Fibroblast of lung (primary cell): ENCODE data around the gene FDX1. TPM values are rescaled to one million over a fixed set of nuclear protein-coding genes. Genes with fewer than 3 reads are reported as not detected.
A peak's percentile ranks its signal among the peaks of the same experiment; 100 is the strongest.

ENCODE experiments used
- DNase-seq, 2 donors: peaks; one replicate each; pipeline versions ENCODE4 v3.0.0 to v3.0.0-alpha.2; 2010; ENCODE audit warnings: low read depth in 2 of 2
- H2AFZ ChIP-seq: 2 replicates; pipeline ENCODE4 v1.5.1; 2012; ENCODE audit warnings: low read length, control low read depth, inconsistent platforms
- H3K27ac ChIP-seq: 2 replicates; pipeline ENCODE4 v1.5.1; 2011; ENCODE audit warnings: low read length, control low read depth; ENCODE audit not compliant: insufficient read depth
- H3K27me3 ChIP-seq: 2 replicates; pipeline ENCODE4 v1.5.1; 2011; ENCODE audit warnings: mild to moderate bottlenecking, low read length; ENCODE audit not compliant: control insufficient read depth, insufficient read depth
- H3K36me3 ChIP-seq: 2 replicates; pipeline ENCODE4 v1.5.1; 2011; ENCODE audit warnings: low read length; ENCODE audit not compliant: control insufficient read depth, insufficient read depth
- H3K4me1 ChIP-seq: 2 replicates; pipeline ENCODE4 v1.5.1; 2011; ENCODE audit warnings: low read length; ENCODE audit not compliant: control insufficient read depth, insufficient read depth; ENCODE audit errors: extremely low read depth
- H3K4me2 ChIP-seq: 2 replicates; pipeline ENCODE4 v1.5.1; 2011; ENCODE audit warnings: low read length, control low read depth; ENCODE audit not compliant: insufficient read depth; ENCODE audit errors: extremely low read depth
- H3K4me3 ChIP-seq, 4 experiments: fragments of 200-600 bp in 1 of 4; sonication (generic) in 1 of 4; replicated peaks in 1 of 4; 2 replicates each; pipeline ENCODE4 v1.5.1; 2011 to 2016; ENCODE audit warnings: low read length in 4 of 4, low read depth in 3 of 4, mild to moderate bottlenecking in 3 of 4, control low read depth in 2 of 4, inconsistent platforms in 1 of 4, mixed read lengths in 1 of 4; ENCODE audit not compliant: insufficient read depth in 1 of 4; ENCODE audit errors: control extremely low read depth in 1 of 4
- H3K79me2 ChIP-seq: 2 replicates; pipeline ENCODE4 v1.5.1; 2012; ENCODE audit warnings: mild to moderate bottlenecking, low read length, inconsistent platforms; ENCODE audit not compliant: control insufficient read depth, insufficient read depth
- H3K9ac ChIP-seq: 2 replicates; pipeline ENCODE4 v1.5.1; 2011; ENCODE audit warnings: mild to moderate bottlenecking, low read length, control low read depth; ENCODE audit not compliant: insufficient read depth
- H3K9me3 ChIP-seq: 2 replicates; pipeline ENCODE4 v1.5.1; 2012; ENCODE audit warnings: low read depth, low read length; ENCODE audit not compliant: control insufficient read depth, insufficient read depth
- H4K20me1 ChIP-seq: 2 replicates; pipeline ENCODE4 v1.5.1; 2011; ENCODE audit warnings: low read length; ENCODE audit not compliant: control insufficient read depth, insufficient read depth; ENCODE audit errors: extremely low read depth
- CTCF ChIP-seq, 2 donors: IDR thresholded peaks in 1 of 2; conservative IDR thresholded peaks in 1 of 2; 1 replicate in 1 of 2; 2 replicates in 1 of 2; pipeline ENCODE4 v1.5.1; 2011 to 2012; ENCODE audit warnings: low read length in 2 of 2, control low read depth in 1 of 2, inconsistent platforms in 1 of 2, low read depth in 1 of 2, mild to moderate bottlenecking in 1 of 2
- EZH2 ChIP-seq: IDR thresholded peaks from 2 replicates; pipeline ENCODE4 v1.5.1; 2012; ENCODE audit warnings: low read length, control low read depth, mild to moderate bottlenecking; ENCODE audit errors: missing control alignments
- polyA plus RNA-seq, 2 donors: library from polyadenylated mRNA; depleted of rRNA in 1 of 2; stranded (reverse) in 1 of 2; unstranded in 1 of 2; fragments of >200 nt; gene quantifications; 2 replicates each; pipeline ENCODE4 v1.2.1, GENCODE V29; 2011 to 2012; ENCODE audit warnings: missing spikeins in 1 of 2
- total RNA-seq: library from RNA; depleted of rRNA; stranded (reverse); fragments of >200 nt; gene quantifications from 2 replicates; pipeline ENCODE4 v1.2.1, GENCODE V29; 2014

Gene FDX1
- total and polyA plus RNA-seq, 2 donors (not counting 1 experiment from before 2014, with no cell fraction given): 8.3 to 11.4 TPM

- Histone ChIP-seq H2AFZ (no peak overlapping the region), H3K4me1 (no peaks in the 10 kb centered on the region), H3K4me3 (no peak overlapping the region), H3K36me3 (no peaks in the 10 kb centered on the region), H4K20me1 (no peaks in the 10 kb centered on the region), H3K4me2 (no peak overlapping the region), H3K79me2 (no peaks in the 10 kb centered on the region), H3K27me3 (no peaks in the 10 kb centered on the region), H3K27ac (no peak overlapping the region), H3K9ac (no peak overlapping the region), H3K9me3 (no peaks in the 10 kb centered on the region)
- peak in 1 of 2 donors; percentile 10 for DNase-seq
- no peak for TF ChIP-seq EZH2
- TF ChIP-seq CTCF (conservative IDR thresholded peaks at IDR 0.05 in 1 of 2, IDR thresholded peaks at IDR 0.05 in 1 of 2; ENCODE audit: low read depth in 1 of 2, low read length in 2 of 2): no peak
Measured at GRCh38 chr11:110501428-110501827, 71.7 kb downstream of the FDX1 start.

DNA sequence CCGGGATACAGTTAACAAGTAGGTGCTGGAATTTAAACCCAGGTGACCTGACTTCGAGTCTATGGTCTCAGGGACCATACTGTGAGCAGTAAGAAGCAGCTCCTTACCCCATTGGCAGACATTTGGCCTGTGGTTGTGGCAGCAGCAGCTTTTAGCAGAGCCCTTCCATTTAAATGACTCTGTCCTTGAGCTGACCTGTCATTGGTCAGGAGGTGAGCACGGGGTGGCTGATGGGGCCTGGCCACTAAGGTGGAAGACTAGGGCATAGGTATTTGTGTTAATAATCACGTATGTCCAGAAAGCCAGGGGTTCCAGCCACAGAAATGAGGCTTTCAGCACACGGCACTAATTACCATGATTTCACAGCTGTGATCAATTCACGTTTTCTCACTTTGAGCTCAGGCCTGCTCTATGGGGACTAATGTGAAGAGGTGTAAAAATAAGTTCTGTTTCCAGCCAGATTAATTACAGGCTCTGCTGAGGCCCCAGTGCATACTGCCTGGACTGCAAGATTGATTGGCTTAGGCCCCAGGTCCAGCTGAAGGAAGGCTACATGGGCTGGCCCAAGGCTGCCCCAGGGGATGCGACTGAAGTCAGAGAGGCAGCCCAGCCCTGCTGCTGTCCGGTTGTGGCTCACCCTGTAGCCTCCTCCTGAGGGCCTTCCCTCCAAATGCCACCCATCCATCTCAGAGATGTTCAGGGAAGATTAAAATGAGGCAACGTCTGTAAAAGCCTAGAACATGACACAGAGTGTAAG, 76.0 kb downstream of the FDX1 start:
- H3K27ac ChIP-seq: no peak overlapping the region
- H3K4me3 ChIP-seq: no peak overlapping the region
- no peak overlapping the region for H2AFZ ChIP-seq
- no peaks in the 10 kb centered on the region for H4K20me1 ChIP-seq
- no peaks in the 10 kb centered on the region for H3K9me3 ChIP-seq
- no peak for DNase-seq
- TF ChIP-seq EZH2: no peak
- TF ChIP-seq CTCF (conservative IDR thresholded peaks at IDR 0.05 in 1 of 2, IDR thresholded peaks at IDR 0.05 in 1 of 2; ENCODE audit: low read depth in 1 of 2, low read length in 2 of 2): no peak
- H3K36me3 ChIP-seq: no peaks in the 10 kb centered on the region
- no peak overlapping the region for H3K4me2 ChIP-seq
- H3K9ac ChIP-seq: no peak overlapping the region
- no peaks in the 10 kb centered on the region for H3K79me2 ChIP-seq
- H3K4me1 ChIP-seq: no peaks in the 10 kb centered on the region
- H3K27me3 ChIP-seq: no peaks in the 10 kb centered on the region

GRCh38 chr11:110507328-110507727, 77.6 kb downstream of the FDX1 start:
- Histone ChIP-seq H3K9me3 (no peaks in the 10 kb centered on the region), H3K4me1 (no peaks in the 10 kb centered on the region), H3K27ac (no peak overlapping the region), H3K4me3 (no peak overlapping the region), H3K27me3 (no peaks in the 10 kb centered on the region), H3K36me3 (no peaks in the 10 kb centered on the region), H3K9ac (no peak overlapping the region), H3K79me2 (no peaks in the 10 kb centered on the region), H4K20me1 (no peaks in the 10 kb centered on the region), H2AFZ (no peak overlapping the region), H3K4me2 (no peak overlapping the region)
- DNase-seq: no peak
- TF ChIP-seq CTCF (conservative IDR thresholded peaks at IDR 0.05 in 1 of 2, IDR thresholded peaks at IDR 0.05 in 1 of 2; ENCODE audit: low read depth in 1 of 2, low read length in 2 of 2) (no peak), EZH2 (no peak)
